HTERT RPE-1 (cell line): ENCODE results near the gene TPO.

Experiments
- in situ Hi-C: fragments of 300-500 bp; cut with MboI; formaldehyde crosslinking; loops from 4 replicates; pipeline ENCODE4 v1.14.3; 2020; ENCODE audit warnings: low sequenced_read_pairs

Gene TPO

GRCh38 chr2:1518331-1518803, 105.1 kb downstream of the TPO start:
- in situ Hi-C loops: no loop called here

DNA sequence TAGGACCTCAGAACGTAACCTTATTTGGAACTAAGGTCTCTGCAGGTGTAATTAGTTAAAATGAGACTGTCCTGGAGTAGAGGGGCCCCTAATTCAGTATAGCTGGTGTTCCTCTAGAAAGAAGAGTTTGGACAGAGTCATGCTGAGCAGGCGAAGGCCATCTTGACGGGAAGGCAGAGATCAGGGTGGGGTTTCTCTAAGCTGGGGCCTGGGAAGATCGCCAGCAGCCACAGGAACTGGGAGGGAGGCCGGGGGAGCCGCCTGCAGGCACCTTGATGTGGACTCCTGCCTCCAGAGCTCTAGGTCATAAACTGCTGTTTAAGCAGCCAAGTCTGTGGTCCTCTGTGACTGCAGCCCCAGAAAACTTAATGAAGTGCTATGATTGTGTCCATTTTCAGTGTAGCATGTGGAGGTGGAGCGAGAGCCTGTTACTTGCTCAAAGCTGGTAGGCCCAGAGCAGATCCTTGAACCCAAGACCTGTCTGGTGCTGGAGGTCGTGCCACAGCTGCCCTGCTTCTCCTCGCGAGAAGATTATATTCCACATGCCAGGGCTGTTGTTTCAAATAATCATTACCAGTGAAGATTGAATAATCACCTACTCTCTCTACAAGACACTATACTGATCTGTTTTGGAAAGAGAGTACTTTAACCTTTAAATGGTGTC, 105.7 kb downstream of the TPO start:
- in situ Hi-C loops: no loop called here

- in situ Hi-C loops: no loop called here
Measured at GRCh38 chr2:1521191-1521877, 108.1 kb downstream of the TPO start.

GRCh38 chr2:1521878-1522830, 108.9 kb downstream of the TPO start:
- in situ Hi-C loops: no loop called here

DNA sequence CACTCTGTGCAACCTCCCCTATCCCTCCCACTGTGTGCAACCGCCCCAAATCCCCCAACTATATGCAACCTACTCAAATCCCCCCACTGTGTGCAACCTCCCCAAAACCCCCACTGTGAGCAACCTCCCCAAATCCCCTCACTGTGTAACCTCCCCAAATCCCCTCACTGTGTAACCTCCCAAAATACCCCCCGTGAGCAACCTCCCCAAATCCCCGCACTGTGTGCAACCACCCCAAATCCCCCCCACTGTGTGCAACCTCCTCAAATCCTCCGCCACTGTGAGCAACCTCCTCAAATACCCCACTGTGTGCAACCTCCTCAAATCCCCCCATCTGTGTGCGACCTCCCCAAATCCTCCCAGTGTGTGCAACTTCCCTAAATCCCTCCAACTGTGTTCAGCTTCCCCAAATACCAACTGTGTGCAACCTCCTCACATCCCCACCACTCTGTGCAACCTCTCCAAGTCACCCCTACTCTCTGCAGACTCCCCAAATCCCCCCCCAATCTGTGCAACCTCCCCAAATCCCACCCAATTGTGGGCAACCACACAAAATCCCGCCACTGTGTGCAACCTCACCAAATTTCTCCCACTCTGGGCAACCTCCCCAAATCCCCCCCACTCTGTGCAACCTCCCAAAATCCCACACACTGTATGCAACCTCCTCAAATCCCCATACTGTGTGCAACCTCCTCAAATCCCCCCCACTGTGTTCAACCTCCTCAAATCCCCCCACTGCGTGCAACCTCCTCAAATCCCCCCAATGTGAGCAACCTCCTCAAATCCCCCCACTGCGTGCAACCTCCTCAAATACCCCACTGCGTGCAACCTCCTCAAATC, 114.1 kb downstream of the TPO start:
- in situ Hi-C loops: no loop called here

- in situ Hi-C loops: no loop called here
Measured at GRCh38 chr2:1528273-1529064, 115.2 kb downstream of the TPO start.

DNA sequence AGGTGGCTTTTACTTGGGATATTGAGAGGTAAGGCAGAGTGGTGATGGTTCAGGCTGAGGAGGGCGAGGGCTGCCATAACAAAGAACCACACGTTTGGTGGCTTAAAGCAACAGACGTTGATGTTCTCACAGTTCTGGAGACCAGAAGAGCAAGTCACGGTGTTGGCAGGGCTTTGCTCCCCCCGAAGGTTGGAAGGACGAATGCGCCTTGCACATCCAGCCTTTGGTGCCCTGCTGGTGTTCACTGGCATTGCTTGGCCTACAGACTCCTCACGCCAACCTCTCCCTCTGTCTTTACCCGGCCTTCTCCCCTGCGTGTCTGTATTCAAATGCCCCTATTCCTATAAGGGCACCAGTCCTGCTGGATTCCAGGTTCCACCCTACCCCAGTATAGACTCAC, 125.4 kb downstream of the TPO start:
- in situ Hi-C loops: no loop called here

DNA sequence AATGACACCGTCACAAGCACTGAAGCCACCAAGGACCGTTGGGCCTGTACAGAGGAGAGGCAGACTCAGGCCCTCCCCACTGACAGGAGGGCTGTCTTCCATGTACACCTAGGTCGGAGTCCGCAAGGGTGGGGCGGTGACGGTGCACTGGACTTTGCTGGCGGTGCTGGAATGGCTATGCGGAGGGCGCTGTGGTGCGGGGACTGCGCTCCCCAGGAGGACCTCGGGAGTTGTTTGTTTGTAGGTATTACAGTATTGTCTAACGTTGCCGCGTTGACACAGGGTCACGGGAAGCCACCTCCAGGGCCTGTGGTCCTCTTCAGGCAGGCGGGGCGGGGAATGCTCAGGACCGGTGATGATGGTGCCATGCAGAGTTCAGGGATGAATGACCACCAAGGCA, 126.2 kb downstream of the TPO start:
- in situ Hi-C loops: no loop called here

DNA sequence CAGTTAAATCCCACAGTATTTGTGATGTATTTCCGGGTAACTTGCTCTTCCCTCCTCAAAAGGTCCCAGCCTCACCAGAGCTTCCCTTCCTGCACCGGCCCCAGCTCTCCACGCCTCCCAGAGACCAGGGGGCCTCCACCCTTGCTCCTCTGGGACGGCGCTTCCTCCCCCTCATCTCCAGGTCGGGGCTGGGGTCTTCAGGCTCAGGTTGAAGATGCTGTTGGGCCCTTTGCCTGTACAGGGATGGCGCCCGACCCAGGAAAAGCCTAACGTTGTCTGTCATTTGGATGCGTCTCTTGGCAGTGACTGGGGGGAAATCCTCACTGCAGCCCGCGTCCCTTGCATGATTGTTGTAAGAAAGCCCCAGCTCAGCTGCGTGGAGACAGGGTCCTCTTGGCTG, 126.7 kb downstream of the TPO start:
- in situ Hi-C loops: no loop called here

- in situ Hi-C loops: no loop called here
Measured at GRCh38 chr2:1540481-1540880, 127.2 kb downstream of the TPO start.

GRCh38 chr2:1541040-1541439, 127.8 kb downstream of the TPO start:
- in situ Hi-C loops: no loop called here

DNA sequence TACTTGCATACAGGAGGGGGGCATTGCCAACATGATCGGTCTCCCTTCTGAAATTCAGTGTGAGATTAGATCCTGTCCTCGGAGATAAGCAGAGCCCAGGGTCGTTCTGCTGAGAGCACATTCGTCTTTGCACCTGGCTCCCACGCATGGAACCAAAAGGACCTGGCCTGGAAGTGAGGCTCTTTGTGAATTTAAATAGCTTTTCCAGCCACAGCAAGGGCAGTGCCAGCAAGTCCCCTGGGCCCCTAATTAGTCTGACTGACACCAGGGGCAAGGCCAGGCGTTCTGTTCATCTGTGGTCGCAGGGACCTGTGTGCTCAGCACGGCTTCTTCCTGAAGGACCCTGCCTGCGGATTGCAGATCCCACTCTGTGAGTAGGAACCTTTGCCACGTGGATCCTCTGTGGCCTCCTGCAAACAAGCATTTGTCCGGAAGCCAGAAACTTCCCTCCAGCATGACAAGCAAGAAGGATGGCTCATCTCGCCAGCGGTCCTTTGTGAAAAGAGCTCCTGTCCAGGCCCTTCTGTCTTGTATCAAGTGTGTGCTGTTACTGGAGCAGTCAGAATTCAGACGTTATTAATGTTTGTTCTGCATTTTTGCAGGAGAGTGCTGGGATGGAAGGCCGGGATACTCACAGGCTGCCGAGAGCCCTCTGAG, 128.7 kb downstream of the TPO start:
- in situ Hi-C loops: no loop called here

DNA sequence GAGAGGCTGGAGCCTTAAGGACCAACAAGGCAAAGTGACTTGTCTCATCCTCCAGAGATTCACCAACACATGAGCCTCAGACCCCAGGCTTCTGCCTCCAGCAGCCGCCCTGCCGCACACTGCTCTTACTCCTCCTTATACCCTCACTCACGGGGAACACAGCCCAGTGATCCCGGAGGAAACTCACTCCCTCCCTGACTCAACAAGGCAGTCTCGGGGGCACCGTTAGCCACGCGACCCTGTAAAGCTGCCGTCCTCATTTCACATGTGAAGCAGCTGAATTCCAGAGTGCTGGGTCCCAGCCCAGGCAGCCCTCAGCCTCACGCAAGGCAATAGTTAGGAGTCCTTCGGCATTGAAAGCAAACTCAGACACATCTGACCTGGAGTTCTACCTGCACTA, 129.7 kb downstream of the TPO start:
- in situ Hi-C loops: no loop called here

- in situ Hi-C loops: no loop called here
Measured at GRCh38 chr2:1543776-1544477, 130.7 kb downstream of the TPO start.

GRCh38 chr2:1544478-1545069, 131.3 kb downstream of the TPO start:
- in situ Hi-C loops: no loop called here

GRCh38 chr2:1546023-1546591, 132.8 kb downstream of the TPO start:
- in situ Hi-C loops: no loop called here

- in situ Hi-C loops: no loop called here
Measured at GRCh38 chr2:1546901-1547300, 133.6 kb downstream of the TPO start.
